ENCODE measurements around the gene CDH9.

The CDH9 gene

GRCh38 chr5:26833596-26833995 lies 204.8 kb downstream of the CDH9 start:
- Histone ChIP-seq H3K27me3 (ENCODE audit: control insufficient read depth, insufficient read depth, low read length) (no peaks in the 10 kb centered on the region), H3K9me3 (ENCODE audit: control insufficient read depth, low read length) (no peaks in the 10 kb centered on the region), H3K4me3 (ENCODE audit: low read depth, low read length) (no peak overlapping the region), H3K9ac (no peak overlapping the region), H3K27ac (no peak overlapping the region), H3K79me2 (no peaks in the 10 kb centered on the region), H2AFZ (no peak overlapping the region), H3K4me2 (ENCODE audit: low read length) (no peak overlapping the region), H3K36me3 (ENCODE audit: control insufficient read depth, insufficient read depth, low read length) (no peaks in the 10 kb centered on the region), H3K4me1 (no peaks in the 10 kb centered on the region)
- TF ChIP-seq CTCF (IDR thresholded peaks at IDR 0.05), result no peak

All from parathyroid adenoma (tissue), 2 donors.